ENCODE data around the gene NEU2. TPM values are rescaled to one million over a fixed set of nuclear protein-coding genes. Genes with fewer than 3 reads are reported as not detected.

NEU2 gene
- polyA plus RNA-seq, 1 experiment = not detected

DNA sequence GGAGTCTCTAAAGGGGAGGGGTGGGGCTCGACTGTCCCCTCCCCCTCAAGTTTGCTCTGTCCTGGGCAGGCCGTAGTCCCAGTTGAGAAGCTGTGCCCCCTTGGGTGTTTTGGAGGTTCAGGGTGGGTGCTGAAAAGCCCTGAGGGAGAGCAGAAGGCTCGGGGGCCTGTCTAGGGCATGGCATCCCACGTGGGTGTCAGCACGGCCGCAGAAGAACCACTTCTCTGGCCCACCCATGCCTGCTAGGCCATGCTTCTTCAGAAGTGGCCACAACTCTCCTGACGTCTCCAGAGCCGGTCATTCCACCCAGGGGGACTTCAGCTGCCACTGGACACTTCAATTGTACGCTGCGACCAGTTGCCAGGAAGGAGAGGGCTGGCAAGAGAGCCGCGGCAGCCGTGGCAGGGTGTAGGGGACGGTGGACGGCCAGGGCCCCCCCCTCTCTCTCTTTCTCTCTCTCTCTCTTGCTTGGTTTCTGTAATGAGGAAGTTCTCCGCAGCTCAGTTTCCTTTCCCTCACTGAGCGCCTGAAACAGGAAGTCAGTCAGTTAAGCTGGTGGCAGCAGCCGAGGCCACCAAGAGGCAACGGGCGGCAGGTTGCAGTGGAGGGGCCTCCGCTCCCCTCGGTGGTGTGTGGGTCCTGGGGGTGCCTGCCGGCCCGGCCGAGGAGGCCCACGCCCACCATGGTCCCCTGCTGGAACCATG lies 27.5 kb downstream of the NEU2 start, which contains the start of gene INPP5D:
Gene INPP5D (plus strand): TSS at position 546 of the 704 bp plus-strand sequence. CDS start 137 bp downstream, at position 683.
- no peaks in the 10 kb centered on the region for H3K27me3 ChIP-seq (ENCODE audit: control insufficient read depth, insufficient read depth, low read length)
- no peak for DNase-seq (ENCODE audit: low read depth)
- no peaks in the 10 kb centered on the region for H3K36me3 ChIP-seq (ENCODE audit: control insufficient read depth, insufficient read depth, low read length)
- H3K4me3 ChIP-seq (ENCODE audit: low read depth, low read length) = no peak within 1 kb of the TSS
- ChIA-PET POLR2A (no interaction called here), CTCF (interaction anchor here (0.6 to 2.0 kb wide), 3 partner anchors 10 to 207 kb away, joined by 3 to 9 read pairs (median 5); no protein-coding TSS in a partner anchor)
- TF ChIP-seq, protein P1, sequence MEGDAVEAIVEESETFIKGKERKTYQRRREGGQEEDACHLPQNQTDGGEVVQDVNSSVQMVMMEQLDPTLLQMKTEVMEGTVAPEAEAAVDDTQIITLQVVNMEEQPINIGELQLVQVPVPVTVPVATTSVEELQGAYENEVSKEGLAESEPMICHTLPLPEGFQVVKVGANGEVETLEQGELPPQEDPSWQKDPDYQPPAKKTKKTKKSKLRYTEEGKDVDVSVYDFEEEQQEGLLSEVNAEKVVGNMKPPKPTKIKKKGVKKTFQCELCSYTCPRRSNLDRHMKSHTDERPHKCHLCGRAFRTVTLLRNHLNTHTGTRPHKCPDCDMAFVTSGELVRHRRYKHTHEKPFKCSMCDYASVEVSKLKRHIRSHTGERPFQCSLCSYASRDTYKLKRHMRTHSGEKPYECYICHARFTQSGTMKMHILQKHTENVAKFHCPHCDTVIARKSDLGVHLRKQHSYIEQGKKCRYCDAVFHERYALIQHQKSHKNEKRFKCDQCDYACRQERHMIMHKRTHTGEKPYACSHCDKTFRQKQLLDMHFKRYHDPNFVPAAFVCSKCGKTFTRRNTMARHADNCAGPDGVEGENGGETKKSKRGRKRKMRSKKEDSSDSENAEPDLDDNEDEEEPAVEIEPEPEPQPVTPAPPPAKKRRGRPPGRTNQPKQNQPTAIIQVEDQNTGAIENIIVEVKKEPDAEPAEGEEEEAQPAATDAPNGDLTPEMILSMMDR (IDR thresholded peaks at IDR 0.05; ENCODE audit: insufficient read depth, low read depth, low read length) = no peak

DNA sequence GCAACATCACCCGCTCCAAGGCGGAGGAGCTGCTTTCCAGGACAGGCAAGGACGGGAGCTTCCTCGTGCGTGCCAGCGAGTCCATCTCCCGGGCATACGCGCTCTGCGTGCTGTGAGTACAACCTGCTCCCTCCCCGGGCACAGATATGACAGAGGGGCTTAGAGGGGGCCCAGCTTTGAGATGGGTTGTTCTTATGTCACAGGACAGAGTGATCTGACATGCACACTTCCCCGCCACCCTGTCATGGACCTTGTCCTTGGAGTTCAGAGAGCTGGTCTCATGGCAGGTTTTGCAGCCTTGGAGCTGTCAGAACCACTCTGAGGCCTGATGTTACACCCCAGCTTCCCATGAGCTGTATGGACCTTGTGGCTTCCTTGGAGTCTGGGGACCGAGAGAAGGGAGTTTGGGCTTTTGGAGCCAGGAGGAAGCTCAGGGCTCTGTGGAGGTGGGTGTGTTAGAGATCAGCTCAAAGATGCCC lies 28.1 kb downstream of the NEU2 start:
- ChIA-PET POLR2A (no interaction called here), CTCF (interaction anchor here (0.6 to 2.3 kb wide), 4 partner anchors 8 to 207 kb away, joined by 3 to 12 read pairs (median 7); no protein-coding TSS in a partner anchor)
- TF ChIP-seq, protein P1 (IDR thresholded peaks at IDR 0.05; ENCODE audit: insufficient read depth, low read depth, low read length) = no peak
- Histone ChIP-seq H3K27me3 (ENCODE audit: control insufficient read depth, insufficient read depth, low read length) (no peaks in the 10 kb centered on the region), H3K4me3 (ENCODE audit: low read depth, low read length) (no peak overlapping the region), H3K36me3 (ENCODE audit: control insufficient read depth, insufficient read depth, low read length) (no peaks in the 10 kb centered on the region)
- no peak for DNase-seq (ENCODE audit: low read depth)

DNA sequence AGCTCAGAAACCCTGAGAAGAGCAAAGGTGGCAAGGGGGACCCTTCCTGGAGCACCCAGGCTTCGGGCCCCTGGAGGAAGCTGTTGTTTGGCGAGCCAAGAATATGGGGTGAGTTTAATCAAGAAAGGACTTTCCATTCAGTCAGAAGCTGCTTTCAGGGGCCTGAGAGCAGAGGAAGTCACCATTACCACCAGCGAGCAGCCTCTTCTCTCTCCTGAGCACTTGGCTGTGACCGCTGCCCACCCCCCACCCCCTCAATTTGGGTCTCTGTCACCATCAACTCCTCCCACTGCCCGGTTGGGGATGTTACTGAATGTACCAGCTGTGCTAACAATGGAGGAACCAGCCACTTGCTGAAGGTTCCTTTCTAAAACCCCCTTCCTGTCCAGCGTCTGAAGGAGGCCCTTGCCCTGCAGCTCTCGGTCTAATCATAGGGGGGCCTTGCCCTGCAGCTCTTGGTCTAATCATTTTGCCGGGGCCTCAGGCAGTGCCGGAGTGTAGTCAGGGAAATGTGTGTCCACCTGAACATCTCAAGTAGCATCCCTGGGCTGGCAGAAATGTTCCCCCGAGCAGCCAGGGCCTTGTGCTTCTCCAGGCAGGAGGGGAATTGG lies 28.6 kb downstream of the NEU2 start:
- H3K4me3 ChIP-seq (ENCODE audit: low read depth, low read length) = no peak overlapping the region
- no peaks in the 10 kb centered on the region for H3K36me3 ChIP-seq (ENCODE audit: control insufficient read depth, insufficient read depth, low read length)
- ChIA-PET POLR2A (no interaction called here), CTCF (interaction anchor here (0.6 to 2.3 kb wide), 4 partner anchors 8 to 208 kb away, joined by 3 to 12 read pairs (median 7); no protein-coding TSS in a partner anchor)
- TF ChIP-seq, protein P1 (IDR thresholded peaks at IDR 0.05; ENCODE audit: insufficient read depth, low read depth, low read length) = no peak
- DNase-seq (ENCODE audit: low read depth) = no peak
- H3K27me3 ChIP-seq (ENCODE audit: control insufficient read depth, insufficient read depth, low read length) = no peaks in the 10 kb centered on the region

DNA sequence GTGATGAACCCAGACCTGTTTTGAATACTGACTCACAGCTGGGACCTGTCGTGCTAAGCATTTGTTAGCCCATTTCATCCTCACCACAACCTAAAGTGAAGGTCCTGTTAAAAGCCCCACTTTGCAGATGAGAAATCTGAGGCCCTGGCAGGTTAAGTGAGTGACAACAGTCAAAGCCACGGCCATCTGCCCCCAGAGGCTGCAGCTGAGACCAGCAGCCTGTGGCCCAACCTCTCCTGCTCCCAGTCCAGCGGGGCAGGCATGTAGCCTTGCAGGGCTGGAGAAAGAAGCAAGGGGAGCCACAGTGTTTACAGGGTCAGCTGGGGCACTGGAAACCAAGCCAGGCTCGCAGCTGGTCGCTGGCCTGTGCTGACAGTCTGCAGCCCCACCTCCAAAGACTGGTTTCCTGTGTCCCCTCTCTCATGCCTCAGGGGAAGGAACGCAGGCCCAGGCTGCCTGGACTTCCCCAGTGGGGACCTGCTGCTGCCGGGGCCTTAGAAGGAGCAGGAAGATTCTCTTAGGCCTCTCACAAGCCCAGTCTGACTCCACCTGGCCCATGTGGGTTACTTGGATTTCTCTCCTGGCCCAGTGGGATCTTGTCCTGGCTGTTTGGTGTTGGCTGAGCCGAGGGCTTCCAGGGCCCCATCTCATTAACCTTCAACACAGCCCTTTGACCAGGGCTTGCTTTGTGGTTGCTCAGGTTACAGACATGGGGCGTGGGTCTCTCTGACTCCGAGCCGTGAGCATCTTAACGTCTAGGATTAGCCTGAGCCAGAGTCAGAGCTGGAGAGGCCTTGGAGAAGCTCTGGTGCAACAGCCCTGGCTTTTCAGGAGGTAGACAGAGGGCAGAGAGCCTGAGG lies 29.3 kb downstream of the NEU2 start:
- no peak for DNase-seq (ENCODE audit: low read depth)

More for the DNA sequence above, 29.3 kb downstream of the NEU2 start:
- Histone ChIP-seq H3K36me3 (ENCODE audit: control insufficient read depth, insufficient read depth, low read length) (no peaks in the 10 kb centered on the region), H3K27me3 (ENCODE audit: control insufficient read depth, insufficient read depth, low read length) (no peaks in the 10 kb centered on the region), H3K4me3 (ENCODE audit: low read depth, low read length) (no peak overlapping the region)
- TF ChIP-seq, protein P1 (IDR thresholded peaks at IDR 0.05; ENCODE audit: insufficient read depth, low read depth, low read length) = peak; percentile 31
- POLR2A ChIA-PET = no interaction called here
- CTCF ChIA-PET = interaction anchor here (2.3 kb wide), 1 partner anchor 9 kb away, joined by 12 read pairs; no protein-coding TSS in a partner anchor
